Epidermal melanocyte (primary cell): ENCODE measurements around the gene GYS2.
"Not testable (repeated sequence)": the region's sequence is repeated elsewhere in the genome, so short reads cannot be mapped to it uniquely, and the experiment has no call there.

Source experiments
- DNase-seq: peaks from one replicate; pipeline ENCODE4 v3.0.0; 2011; ENCODE audit warnings: low spot score; ENCODE audit not compliant: insufficient read length

Gene GYS2

DNA sequence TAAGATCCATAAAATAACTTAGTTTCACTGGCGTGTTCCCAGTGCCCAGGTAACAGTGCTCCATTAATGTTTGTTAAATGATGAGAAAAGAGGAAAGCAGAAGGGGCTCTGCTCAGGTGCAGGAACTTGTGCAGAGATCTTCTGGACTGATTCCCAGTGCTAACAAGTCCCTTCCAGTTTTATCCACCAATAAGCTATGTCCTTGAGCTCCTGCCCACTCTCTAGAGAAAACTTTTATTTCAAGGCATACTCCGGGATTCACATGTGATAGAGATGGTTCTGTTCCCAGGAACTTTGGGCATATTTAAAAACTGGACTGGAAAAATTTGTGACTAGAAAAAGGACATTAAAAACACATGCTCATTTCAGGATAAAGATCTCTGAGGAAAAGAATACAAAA, 1.9 kb downstream of the GYS2 start:
- DNase-seq: no peak

DNA sequence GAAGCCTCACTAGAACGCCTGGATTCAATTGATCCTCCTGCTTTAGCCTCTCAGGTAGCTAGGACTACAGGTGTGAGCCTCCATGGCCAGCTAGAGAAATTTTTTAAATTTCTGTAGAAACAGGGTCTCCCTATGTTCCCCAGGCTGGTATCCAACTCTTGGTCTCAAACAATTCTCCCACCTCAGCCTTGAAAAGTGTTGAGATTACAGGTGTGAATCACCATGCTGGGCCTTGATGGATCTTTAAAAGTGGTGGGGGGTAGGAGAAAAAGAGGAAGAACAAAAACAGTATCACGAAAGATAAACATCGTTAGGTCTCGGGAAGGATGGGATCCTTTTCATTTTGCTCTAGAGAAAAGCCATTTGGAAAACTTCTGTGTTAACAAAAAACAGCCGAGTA, 4.5 kb downstream of the GYS2 start:
- no peak for DNase-seq

DNA sequence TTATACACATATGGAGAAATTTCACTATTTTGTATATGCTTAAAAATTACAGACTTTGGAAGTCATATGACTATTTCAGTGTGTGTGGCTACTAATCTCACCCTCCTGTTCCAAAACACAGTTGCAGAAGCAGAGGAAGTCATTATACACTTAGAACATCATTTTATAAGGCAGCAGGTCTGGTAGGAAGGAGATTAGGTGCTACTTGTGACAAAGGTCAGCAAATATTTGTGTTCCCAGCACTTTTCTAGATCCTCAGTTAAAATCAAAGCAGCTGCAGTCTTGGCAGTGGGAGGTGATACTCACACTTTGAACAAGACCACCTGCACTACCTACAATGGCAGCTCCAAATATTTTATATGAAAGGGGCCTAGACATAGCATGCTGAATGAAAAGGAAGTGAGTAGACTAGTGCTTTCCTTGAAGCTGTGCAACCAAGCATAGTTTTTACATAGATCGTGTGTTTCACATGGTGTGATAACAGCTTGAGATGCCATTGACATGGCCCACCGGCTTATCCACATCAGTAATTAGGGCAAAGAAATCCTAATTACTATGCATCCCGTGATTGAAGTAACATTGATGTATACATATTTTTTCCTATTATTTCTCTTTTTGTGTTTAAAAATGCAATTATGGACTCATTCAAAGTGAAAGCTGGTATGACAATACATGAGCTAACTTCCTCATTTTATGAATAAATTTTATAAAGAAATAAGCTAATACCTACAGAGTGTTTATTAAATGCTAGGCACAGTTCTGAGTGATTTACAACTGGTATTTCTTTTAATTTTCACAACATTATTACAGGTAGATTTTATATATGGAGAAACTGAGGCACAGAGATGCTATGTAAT, 5.3 kb downstream of the GYS2 start:
- no peak for DNase-seq

DNA sequence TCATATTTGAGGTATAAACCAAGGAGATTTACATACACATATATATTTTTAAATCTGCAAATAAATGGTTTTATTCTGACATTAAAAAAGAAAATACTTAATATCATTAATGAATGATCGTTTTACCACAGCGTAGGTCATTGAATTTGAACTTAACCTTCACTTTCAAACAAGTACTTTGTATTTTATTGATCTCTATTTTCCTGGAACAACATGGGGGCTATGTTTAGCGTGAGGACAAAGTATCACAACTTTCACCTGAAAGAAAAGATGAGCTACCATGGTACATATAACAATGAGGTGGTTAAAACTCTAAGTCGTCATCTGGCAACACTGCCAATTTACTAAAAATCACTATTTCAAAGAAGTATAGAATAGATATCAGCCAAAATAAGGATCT, 6.0 kb downstream of the GYS2 start:
- DNase-seq: no peak

DNA sequence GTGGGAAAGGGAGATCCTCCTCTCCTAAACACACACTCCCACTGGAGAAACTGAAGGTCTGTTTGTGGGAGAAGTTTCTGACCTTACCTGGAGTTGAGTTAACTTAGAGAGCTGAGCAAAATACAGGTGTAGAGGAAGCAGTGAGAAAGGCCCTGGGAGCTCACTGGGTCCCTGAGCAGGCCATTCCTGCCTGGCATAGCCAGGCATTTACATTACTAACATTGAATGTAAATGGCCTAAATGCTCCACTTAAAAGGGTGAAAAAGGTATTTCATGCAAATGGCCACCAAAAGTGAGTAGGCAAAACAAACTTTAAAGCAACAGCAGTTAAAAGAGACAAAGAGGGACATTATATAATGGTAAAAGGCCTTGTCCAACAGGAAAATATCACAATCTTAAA, 9.3 kb downstream of the GYS2 start:
- DNase-seq: not testable (repeated sequence)

DNA sequence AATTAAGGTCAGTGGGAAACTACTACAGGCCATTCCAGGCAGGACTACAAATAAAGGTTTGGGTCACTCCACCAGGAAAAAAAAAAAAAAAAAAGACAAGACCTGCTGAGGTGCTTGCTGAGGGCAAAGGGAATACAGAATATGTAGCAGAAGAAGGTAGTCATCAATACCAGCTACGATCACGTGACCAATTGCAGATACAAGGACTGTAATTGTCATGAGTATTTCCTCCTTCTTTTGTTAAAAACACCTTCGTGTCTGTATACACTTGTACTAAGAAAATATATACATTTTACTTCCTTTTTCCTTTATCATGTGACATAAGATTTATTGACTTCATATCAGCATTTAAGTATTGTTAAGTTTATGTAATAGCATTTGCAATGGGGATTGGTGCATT, 19.2 kb downstream of the GYS2 start:
- DNase-seq: no peak

DNA sequence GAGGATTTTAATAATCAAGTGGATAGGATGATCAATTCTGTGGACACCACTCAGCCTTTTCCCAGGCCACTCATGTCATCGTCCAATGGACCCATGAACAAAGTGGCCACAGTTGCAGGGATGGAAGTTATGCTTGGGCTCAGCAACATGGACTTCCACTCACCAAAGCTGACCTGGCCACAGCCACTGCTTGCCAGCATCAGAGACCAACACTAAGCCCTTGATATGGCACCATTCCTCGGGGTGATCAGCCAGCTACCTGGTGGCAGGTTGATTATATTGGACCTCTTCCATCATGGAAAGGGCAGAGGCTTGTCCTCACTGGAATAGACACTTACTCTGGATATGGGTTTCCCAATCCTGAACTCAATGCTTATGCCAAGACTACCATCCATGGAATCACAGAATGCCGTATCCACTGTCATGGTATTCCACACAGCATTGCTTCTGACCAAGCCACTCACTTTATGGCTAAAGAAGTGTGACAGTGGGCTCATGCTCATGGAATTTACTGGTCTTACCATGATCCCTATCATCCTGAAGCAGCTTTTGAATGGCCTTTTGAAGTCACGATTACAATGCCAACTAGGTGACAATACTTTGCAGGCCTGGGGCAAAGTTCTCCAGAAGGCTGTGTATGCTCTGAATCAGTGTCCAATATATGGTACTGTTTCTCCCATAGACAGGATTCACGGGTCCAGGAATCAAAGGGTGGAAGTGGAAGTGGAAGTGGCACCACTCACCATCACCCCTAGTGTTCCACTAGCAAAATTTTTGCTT, 20.1 kb downstream of the GYS2 start:
- not testable (repeated sequence) for DNase-seq

DNA sequence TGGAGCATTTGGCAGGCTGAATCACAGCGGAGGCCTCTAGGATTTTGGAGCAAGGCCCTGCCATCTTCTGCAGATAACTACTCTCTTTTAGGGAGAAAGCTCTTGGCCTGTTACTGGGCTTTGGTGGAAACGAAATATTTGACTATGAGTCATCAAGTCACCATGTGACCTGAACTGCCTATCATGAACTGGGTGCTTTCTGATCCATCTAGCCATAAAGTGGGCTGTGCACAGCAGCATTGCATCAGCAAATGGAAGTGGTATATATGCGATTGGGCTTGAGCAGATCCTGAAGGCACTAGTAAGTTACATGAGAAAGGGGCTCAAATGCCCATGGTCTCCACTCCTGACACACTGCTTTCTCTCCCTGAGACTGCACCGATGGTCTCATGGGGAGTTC, 21.1 kb downstream of the GYS2 start:
- DNase-seq: no peak

DNA sequence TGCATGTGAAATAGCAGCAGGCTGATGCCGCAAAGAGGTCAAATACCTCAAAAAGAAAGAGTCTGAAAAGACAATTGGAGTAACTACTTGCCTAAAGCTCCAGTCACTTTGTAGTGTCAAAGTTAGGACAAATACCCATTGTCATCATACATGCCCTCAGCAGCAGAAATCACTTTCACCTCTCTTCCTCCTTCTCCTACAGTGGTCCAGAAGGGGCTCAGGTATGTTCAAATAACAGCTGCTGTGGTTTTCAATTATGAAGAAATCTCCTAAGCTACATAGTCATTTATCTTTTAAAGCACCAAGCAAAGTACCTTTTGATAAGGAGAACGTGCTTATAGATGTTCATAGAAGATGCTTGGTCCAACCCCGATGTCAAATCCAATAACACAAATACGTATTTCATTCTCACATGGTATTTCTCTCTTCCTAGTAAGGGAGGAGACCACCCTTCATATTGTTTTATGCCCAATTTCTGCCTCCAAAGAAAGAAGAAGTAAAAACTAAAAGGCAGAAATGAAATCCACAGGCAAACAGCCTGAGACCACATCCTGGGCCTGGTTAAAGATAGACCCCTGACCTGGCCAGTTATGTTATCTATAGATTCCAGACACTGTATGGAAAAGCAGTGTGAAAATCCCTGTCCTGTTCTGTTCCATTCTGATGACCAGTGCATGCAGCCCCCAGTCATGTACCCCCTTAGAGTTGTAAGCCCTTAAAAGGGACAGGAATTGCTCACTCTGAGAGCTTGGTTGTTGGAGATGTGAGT, 23.7 kb downstream of the GYS2 start:
- DNase-seq: no peak

DNA sequence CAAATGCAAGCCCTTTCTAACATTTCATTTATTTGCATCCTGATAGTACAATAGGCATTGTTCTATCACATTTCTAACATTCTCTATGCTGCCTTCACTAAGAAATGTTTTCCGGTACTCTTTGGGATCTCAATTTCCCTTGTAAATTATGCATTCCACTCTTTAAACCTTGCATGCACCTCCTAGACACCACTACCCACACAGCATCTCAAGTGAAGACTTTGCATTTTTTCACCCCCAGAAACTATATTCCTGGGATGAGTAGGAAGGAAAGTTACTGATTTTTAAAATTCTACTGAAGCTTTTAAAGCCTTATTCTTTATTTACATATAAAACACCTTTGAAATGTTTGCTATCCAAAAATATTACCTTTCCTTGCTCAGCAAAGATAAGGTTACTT, 27.1 kb downstream of the GYS2 start:
- DNase-seq: no peak

DNA sequence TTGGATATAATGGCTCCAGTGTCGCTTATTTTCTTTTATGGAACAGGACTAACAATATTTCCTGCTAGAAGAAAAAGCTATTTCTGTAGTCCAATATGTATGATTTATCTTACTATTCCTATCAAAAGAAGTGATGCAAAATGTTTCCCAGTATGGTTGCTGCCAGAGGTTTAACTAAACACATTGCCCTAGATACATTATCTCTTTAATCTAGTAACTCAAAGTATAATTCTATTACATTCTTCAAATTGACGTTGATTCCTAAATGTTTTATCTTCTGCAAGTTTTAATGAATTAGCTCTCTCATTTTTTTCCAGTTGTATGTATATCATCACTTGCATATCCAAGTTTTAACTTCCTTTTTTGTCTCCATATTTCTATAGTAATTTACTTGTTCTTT, 28.2 kb downstream of the GYS2 start:
- DNase-seq: no peak

DNA sequence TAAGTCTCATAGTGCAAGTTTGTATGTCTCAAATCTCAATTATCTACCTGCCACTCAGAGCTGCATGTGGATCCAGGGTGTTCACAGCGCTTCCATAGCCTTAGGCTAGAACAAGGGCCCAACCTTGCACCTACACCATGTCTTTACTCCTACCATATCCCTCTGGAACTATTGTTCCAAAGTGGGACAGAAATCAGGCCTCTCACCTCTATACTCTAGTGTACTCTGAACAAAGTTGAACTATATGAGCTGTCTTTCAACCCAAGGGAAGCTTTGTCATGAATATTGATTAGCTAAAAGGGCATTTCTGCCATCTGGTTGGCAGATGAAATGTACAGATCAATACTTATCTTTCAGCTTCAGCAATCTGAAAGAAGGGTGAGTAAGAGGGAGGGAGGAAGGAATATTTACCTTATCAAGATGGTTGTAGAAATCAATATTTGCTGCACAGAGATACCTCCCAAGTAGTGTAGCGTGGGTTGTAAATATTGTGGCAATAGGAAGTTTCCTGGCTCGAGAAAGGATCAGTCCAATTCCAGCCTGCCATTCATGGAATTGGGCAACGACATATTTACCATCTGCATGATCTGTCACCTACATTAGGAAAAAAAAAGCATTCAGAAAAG, 30.8 kb downstream of the GYS2 start:
- DNase-seq: no peak

DNA sequence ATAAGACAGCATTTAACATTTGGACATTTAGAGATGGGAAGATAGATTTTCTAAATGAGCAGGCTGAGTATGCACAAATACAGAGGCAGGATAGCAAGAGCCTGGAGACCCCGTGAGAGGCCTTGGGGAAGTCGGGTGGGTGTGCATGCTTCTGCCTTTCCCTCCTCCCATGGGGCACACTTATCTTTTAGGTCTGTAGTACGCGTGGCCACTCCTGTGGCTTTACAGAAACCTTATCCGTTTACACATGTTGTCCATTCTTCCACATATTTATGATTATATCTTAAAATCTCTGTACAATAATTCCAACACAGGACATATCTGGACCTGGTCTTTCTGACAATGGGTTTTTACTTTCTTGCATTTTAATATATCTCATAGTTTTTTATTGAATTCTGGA, 33.6 kb downstream of the GYS2 start:
- no peak for DNase-seq

DNA sequence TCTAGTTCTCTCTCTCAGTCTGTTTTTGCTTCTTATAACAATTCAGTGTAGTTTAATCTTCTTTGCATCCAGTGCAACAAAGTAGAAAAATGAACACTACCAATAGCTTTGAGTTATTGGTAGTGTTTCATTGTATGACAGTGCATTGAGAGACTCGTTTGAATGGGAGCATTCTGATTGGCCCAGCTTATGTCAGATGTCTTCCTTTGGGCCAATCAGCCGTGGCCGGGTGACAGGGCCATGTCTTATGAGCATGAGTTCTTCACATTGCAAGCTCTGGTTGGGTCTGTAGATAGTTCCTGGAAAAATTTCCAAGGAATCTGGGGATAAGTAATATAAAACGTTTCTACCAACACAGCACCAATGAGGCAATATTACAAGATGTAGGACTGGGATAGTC, 36.5 kb downstream of the GYS2 start:
- no peak for DNase-seq

DNA sequence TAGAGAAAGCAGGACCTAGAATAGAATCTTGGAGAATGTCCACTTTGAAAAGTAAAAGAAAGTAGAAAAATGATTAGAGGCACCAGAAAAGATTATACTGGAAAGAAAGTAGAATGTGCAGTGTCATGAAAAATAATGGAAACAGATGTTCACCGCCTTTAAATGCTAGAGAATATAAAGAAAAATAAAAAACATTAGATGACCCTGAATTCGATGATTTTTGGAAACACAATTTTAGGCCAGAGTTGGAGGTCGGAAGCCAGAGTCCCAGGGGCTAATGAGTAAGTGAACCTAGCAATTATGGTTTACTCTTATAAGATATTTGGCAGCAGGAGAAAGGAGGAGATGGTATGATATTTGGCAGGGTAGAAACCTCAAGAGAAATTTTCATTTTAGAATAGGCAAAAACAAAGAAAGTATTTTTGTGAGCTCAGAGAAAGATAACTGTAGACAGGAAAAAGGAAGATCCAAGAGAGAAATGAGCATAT, 37.7 kb downstream of the GYS2 start:
- DNase-seq: no peak

DNA sequence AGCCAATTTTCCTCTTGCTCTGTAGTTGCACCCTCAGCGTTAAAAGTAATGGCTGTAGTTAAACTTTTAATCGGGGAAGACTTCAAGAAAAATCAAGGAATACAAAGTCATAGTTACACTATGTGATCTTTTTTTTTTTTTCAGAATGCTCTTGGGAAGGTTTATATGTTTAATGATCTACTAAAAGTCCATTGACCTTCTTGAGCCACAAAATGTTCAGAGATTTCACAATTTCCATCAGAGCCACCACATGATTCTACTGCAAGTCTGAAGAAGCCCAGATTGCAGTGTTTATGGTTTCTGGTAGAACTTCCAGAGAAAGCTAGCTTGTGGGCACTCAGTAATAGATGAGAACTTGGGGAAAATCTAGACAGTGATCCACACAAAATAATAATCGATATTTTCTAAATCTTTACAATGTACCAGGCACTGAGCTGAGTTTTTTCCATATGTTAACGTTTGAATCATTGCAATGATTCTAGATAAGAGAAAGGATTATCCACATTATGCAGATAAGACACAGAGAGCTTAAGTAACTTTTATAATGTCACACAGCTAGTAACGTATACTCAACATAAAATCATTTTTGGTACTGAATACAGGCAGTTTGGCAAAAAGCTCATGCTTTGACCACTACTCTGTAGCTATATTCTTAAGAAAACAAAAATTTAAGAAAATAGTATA, 38.3 kb downstream of the GYS2 start:
- no peak for DNase-seq

DNA sequence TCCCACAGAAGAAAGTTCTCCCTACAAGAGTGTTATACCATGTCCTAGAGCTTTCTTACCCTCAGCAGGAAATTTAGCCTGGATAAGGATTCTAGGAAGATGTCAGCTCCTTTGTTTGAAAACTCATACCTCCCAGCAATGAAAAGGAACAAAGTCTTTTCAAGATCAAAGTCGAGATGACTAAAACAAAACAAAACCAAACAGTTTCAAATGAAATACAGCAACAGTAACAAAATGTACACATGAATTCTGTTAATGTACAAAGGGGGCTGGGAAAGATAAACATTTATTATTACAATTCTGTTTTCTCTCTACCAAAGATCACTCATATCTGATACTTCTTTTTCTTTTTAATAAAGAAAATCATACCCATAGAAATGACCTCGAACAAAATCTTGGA, 41.8 kb downstream of the GYS2 start:
- no peak for DNase-seq

DNA sequence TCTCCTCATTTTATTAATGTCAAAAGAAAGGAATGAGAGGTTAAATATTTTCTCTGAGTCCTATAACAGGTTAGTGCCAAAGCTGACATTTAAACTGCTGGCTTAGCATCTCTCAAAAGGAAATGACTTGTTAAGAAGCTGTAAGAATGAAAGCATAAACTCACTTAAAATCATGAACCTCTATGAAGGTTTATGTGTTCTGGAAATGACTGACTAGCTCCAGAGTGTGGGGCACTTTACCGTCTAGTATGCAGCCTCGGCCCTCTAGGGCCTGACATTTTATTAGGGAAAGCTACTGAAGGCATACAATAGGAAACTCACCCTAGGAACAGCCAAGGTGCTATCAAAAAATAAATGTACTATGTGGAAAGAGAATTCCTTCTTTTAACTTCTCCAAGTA, 43.5 kb downstream of the GYS2 start:
- DNase-seq: no peak

DNA sequence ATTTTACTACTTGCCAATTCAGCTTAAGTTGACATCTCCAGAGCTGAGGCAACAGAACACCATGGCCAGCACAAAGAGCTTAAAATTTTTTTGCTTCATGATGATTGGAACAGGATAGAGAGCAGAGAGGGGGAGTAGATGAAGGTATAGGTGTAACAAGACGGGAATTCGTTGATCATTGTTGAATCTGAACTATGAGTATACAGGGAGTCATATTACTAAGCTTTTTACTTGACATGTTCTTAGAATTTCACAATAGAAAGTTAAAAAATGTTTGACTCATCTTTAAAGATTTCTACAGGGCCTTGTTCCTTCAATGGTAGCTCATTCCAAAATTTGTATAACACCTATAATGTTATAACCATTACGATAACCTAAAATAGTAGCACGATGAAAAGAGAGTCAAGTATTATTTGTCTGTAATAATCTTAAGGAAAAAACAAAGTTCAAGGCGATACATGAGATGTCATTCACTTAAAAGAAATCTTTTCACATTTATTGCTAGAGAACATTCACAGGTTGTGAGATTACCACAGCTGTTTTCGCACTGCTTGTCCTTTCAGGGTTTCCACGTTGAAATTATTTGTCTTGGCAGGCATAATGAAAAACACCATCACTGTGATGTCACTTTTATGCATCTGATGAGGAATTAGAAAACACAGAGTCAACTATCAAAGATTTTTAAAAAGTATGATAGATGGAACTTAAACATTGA, 44.6 kb downstream of the GYS2 start:
- no peak for DNase-seq

DNA sequence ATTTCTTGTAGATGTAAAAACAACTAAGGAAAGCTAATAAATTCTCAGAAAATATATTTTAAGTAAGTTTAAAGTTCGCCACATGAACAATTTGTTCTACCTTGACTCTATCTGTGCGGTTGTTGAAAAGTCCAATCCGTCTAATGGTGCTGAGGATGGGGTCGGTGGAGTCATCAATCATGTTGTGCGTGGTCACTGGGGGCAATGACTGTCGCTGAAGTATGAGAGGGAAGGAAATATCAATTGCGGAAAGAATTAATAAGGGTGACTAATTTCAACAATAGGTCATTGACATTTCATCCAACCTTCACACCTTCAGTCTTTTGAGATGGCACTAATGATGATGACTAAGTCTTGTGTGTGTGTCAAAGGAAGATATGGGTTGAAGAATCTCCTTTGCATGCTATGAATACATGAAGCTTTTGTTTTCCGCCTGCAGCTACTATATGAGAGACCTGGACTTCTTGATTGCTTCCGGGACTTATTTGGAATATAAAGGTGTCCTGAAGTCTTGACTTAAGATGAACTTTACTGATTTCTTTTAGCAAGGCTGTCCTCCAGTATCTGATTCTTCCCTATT, 46.5 kb downstream of the GYS2 start:
- no peak for DNase-seq
